Lower lobe of right lung (tissue), 2 donors: ENCODE measurements around the gene TLK2. TPM values are rescaled to one million over a fixed set of nuclear protein-coding genes. Genes with fewer than 3 reads are reported as not detected.
"Not testable (repeated sequence)": the region's sequence is repeated elsewhere in the genome, so short reads cannot be mapped to it uniquely, and the experiment has no call there.

Experiments
- ATAC-seq, 2 donors: fragments of 200-7000 bp; cut with Tn5 transposase; one replicate each; pipeline ENCODE4 v1.9.1; 2020 to 2022; ENCODE audit warnings: mild to moderate bottlenecking in 2 of 2, moderate library complexity in 2 of 2
- DNase-seq: peaks from one replicate; pipeline ENCODE4 v3.0.0-alpha.2; 2020
- H3K27ac ChIP-seq: fragments of 200-600 bp; one replicate; pipeline ENCODE4 v1.8.0; 2022
- H3K27me3 ChIP-seq: fragments of 200-600 bp; one replicate; pipeline ENCODE4 v1.8.0; 2022; ENCODE audit warnings: low read depth
- H3K36me3 ChIP-seq: fragments of 200-600 bp; one replicate; pipeline ENCODE4 v1.8.0; 2022; ENCODE audit warnings: mild to moderate bottlenecking
- H3K4me1 ChIP-seq: fragments of 200-600 bp; one replicate; pipeline ENCODE4 v1.8.0; 2022
- H3K4me3 ChIP-seq: fragments of 200-600 bp; one replicate; pipeline ENCODE4 v1.8.0; 2022; ENCODE audit warnings: mild to moderate bottlenecking
- H3K9me3 ChIP-seq: fragments of 200-600 bp; one replicate; pipeline ENCODE4 v1.8.0; 2022
- CTCF ChIP-seq: fragments of 200-600 bp; IDR thresholded peaks from one replicate; pipeline ENCODE4 v1.8.0; 2022; ENCODE audit warnings: antibody characterized with exemption, mild to moderate bottlenecking
- intact Hi-C: fragments of 100-400 bp; cut with DNase I; formaldehyde crosslinking; loops from one replicate; pipeline ENCODE4 v1.11.0; 2022
- total RNA-seq: library from RNA; stranded (reverse); fragmentation: NEBNext Ultra II Directional; extraction: Animal tissue kit (Norgen Biotek cat#: 25700); gene quantifications from one replicate; pipeline ENCODE4 v1.2.1, GENCODE V29; 2021
- donor health status: DM: no; HTN: yes; CAD: no; lungs with severe emphysema.

TLK2 gene
- total RNA-seq, 1 donor from 2014 or later: 41.5 TPM

- Histone ChIP-seq H3K4me3 (no peak overlapping the region), H3K4me1 (no peaks in the 10 kb centered on the region), H3K27me3 (no peaks in the 10 kb centered on the region), H3K9me3 (no peaks in the 10 kb centered on the region), H3K36me3 (no peaks in the 10 kb centered on the region), H3K27ac (no peak overlapping the region)
- TF ChIP-seq CTCF: no peak
- DNase-seq: no peak
- no peak for ATAC-seq
- intact Hi-C loops: no loop called here
Measured at GRCh38 chr17:62456016-62456415, 22.6 kb upstream of the TLK2 start.

GRCh38 chr17:62458483-62458882 lies 20.1 kb upstream of the TLK2 start:
- H3K27ac ChIP-seq, H3K4me3 ChIP-seq, intact Hi-C loops, DNase-seq, H3K36me3 ChIP-seq, H3K9me3 ChIP-seq, H3K27me3 ChIP-seq, ATAC-seq, H3K4me1 ChIP-seq: not testable (repeated sequence)

GRCh38 chr17:62464422-62464821 lies 14.2 kb upstream of the TLK2 start:
- intact Hi-C loops, ATAC-seq, DNase-seq, H3K9me3 ChIP-seq, H3K27me3 ChIP-seq, H3K4me1 ChIP-seq, H3K36me3 ChIP-seq, H3K27ac ChIP-seq, H3K4me3 ChIP-seq: not testable (repeated sequence)

- H3K27ac ChIP-seq, H3K36me3 ChIP-seq, ATAC-seq, H3K9me3 ChIP-seq, intact Hi-C loops, H3K4me3 ChIP-seq, H3K27me3 ChIP-seq, H3K4me1 ChIP-seq, DNase-seq: not testable (repeated sequence)
Measured at GRCh38 chr17:62465271-62465670, 13.4 kb upstream of the TLK2 start.

- peak overlapping the region; percentile 43 for H3K27ac ChIP-seq
- ATAC-seq (peak; percentile 68 to 72), DNase-seq (peak; percentile 66)
- H3K36me3 ChIP-seq, H3K27me3 ChIP-seq, H3K9me3 ChIP-seq, H3K4me1 ChIP-seq, intact Hi-C loops, H3K4me3 ChIP-seq: not testable (repeated sequence)
Measured at GRCh38 chr17:62470666-62471379, 7.8 kb upstream of the TLK2 start.

- H3K27me3 ChIP-seq, ATAC-seq, H3K36me3 ChIP-seq, H3K27ac ChIP-seq, intact Hi-C loops, H3K9me3 ChIP-seq, H3K4me1 ChIP-seq, H3K4me3 ChIP-seq, DNase-seq: not testable (repeated sequence)
Measured at GRCh38 chr17:62471380-62471880, 7.2 kb upstream of the TLK2 start.

GRCh38 chr17:62473030-62473982 lies 5.3 kb upstream of the TLK2 start:
- DNase-seq, H3K27ac ChIP-seq, H3K9me3 ChIP-seq, H3K27me3 ChIP-seq, intact Hi-C loops, ATAC-seq, H3K36me3 ChIP-seq, H3K4me3 ChIP-seq: not testable (repeated sequence)
- H3K4me1 ChIP-seq: peaks cover 16% of the 10 kb centered on the region

GRCh38 chr17:62477111-62477510 lies 1.5 kb upstream of the TLK2 start:
- ATAC-seq, intact Hi-C loops, H3K36me3 ChIP-seq, H3K27me3 ChIP-seq, DNase-seq, H3K9me3 ChIP-seq, H3K4me3 ChIP-seq: not testable (repeated sequence)
- Histone ChIP-seq H3K27ac (peak overlapping the region; percentile 81), H3K4me1 (peaks cover 27% of the 10 kb centered on the region)

- Histone ChIP-seq H3K36me3 (peaks cover 17% of the 10 kb centered on the region), H3K4me3 (peak overlapping the region; percentile 62), H3K4me1 (peaks cover 34% of the 10 kb centered on the region), H3K27ac (peak overlapping the region; percentile 81)
- DNase-seq (peak; percentile 64), ATAC-seq (peak; percentile 49 to 60)
- intact Hi-C loops, H3K27me3 ChIP-seq, H3K9me3 ChIP-seq: not testable (repeated sequence)
Measured at GRCh38 chr17:62477718-62478408, 762 bp upstream of the TLK2 start.

- peaks cover 27% of the 10 kb centered on the region for H3K36me3 ChIP-seq
- H3K27ac ChIP-seq: peak overlapping the region; percentile 86
- ATAC-seq: peak; percentile 61 to 72
- H3K9me3 ChIP-seq, intact Hi-C loops, H3K27me3 ChIP-seq: not testable (repeated sequence)
- peak overlapping the region; percentile 65 for H3K4me3 ChIP-seq
- H3K4me1 ChIP-seq: peaks cover 39% of the 10 kb centered on the region
- DNase-seq: peak; percentile 53
Measured at GRCh38 chr17:62478880-62479638, 434 bp downstream of the TLK2 start.

GRCh38 chr17:62479639-62480258 lies 1.1 kb downstream of the TLK2 start:
- intact Hi-C loops, H3K27me3 ChIP-seq, H3K9me3 ChIP-seq: not testable (repeated sequence)
- ATAC-seq (peak in 1 of 2 donors; percentile 29), DNase-seq (peak; percentile 50)
- Histone ChIP-seq H3K27ac (peak overlapping the region; percentile 86), H3K36me3 (peaks cover 27% of the 10 kb centered on the region), H3K4me3 (peak overlapping the region; percentile 65), H3K4me1 (peaks cover 46% of the 10 kb centered on the region)
